Activated CD8-positive, alpha-beta memory T cell treated with anti-CD3 and anti-CD28 coated beads, Interleukin-2, amount 10 ng/mL, durations not matched to agents 7 days and 5 days (primary cell): ENCODE measurements around the gene OLFM2. TPM values are rescaled to one million over a fixed set of nuclear protein-coding genes. Genes with fewer than 3 reads are reported as not detected.
"Not testable (repeated sequence)": the region's sequence is repeated elsewhere in the genome, so short reads cannot be mapped to it uniquely, and the experiment has no call there.

Source experiments
- ATAC-seq: fragments of 150-1000 bp; cut with Tn5 transposase; one replicate; pipeline ENCODE4 v1.10.0; 2021; ENCODE audit warnings: moderate library complexity
- CTCF ChIA-PET: fragments of 350-600 bp; sonication (Branson Sonifier 250); formaldehyde crosslinking; loops from one replicate; lab custom pipeline; 2021; ENCODE audit warnings: antibody characterized with exemption; lab: Charles Lee
- DNase-seq: peaks from one replicate; pipeline ENCODE4 v3.0.0-alpha.2; 2020
- H3K27ac Mint-ChIP-seq: one replicate; pipeline ENCODE4 v1.8.0; 2021; ENCODE audit warnings: mild to moderate bottlenecking, mixed read lengths
- H3K27me3 Mint-ChIP-seq: one replicate; pipeline ENCODE4 v1.8.0; 2021; ENCODE audit warnings: mixed read lengths
- H3K36me3 Mint-ChIP-seq: one replicate; pipeline ENCODE4 v1.8.0; 2021; ENCODE audit warnings: mild to moderate bottlenecking, mixed read lengths
- H3K4me1 Mint-ChIP-seq: one replicate; pipeline ENCODE4 v1.8.0; 2021; ENCODE audit warnings: mixed read lengths
- H3K4me3 Mint-ChIP-seq: one replicate; pipeline ENCODE4 v1.8.0; 2021; ENCODE audit warnings: mild to moderate bottlenecking, moderate library complexity, mixed read lengths
- H3K9me3 Mint-ChIP-seq: one replicate; pipeline ENCODE4 v1.8.0; 2022; ENCODE audit warnings: low read depth, mixed read lengths
- total RNA-seq, 2 experiments: library from RNA; stranded (reverse); gene quantifications; one replicate each; pipeline ENCODE4 v1.2.3, GENCODE V29; 2021

Gene OLFM2
- total RNA-seq, 2 experiments from 2014 or later: 3.4 to 5.1 TPM

DNA sequence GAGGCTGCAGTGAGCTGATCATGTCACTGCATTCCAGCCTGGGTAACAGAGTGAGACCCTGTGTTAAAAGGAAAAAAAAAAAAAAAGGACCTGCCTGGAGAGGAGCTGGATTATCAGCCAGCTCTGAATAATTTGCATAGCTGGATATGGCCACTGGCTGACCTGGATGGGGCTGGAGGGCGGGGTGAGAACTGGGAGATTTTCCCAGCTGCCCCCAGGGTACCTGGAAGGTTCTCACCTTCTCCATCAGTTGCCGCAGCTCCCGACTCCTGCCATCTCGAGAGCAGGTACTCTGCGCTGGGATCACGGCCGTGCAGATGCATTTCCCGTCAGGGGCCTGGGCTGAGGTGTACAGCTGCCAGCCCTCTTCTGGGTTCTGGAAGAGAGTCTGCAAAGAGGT lies 75.9 kb downstream of the OLFM2 start:
- H3K27me3 Mint-ChIP-seq: no peaks in the 10 kb centered on the region
- no peak overlapping the region for H3K4me3 Mint-ChIP-seq
- peaks cover 76% of the 10 kb centered on the region for H3K4me1 Mint-ChIP-seq
- no peak overlapping the region for H3K27ac Mint-ChIP-seq
- peaks cover 8% of the 10 kb centered on the region for H3K36me3 Mint-ChIP-seq
- CTCF ChIA-PET: no interaction called here
- no peak for DNase-seq
- H3K9me3 Mint-ChIP-seq: no peaks in the 10 kb centered on the region
- no peak for ATAC-seq

GRCh38 chr19:9858766-9859165 lies 77.5 kb downstream of the OLFM2 start:
- CTCF ChIA-PET: interaction anchor here (0.9 to 2.5 kb wide), 5 partner anchors 10 to 35 kb away, joined by 3 to 12 read pairs (median 3); no protein-coding TSS in a partner anchor

DNA sequence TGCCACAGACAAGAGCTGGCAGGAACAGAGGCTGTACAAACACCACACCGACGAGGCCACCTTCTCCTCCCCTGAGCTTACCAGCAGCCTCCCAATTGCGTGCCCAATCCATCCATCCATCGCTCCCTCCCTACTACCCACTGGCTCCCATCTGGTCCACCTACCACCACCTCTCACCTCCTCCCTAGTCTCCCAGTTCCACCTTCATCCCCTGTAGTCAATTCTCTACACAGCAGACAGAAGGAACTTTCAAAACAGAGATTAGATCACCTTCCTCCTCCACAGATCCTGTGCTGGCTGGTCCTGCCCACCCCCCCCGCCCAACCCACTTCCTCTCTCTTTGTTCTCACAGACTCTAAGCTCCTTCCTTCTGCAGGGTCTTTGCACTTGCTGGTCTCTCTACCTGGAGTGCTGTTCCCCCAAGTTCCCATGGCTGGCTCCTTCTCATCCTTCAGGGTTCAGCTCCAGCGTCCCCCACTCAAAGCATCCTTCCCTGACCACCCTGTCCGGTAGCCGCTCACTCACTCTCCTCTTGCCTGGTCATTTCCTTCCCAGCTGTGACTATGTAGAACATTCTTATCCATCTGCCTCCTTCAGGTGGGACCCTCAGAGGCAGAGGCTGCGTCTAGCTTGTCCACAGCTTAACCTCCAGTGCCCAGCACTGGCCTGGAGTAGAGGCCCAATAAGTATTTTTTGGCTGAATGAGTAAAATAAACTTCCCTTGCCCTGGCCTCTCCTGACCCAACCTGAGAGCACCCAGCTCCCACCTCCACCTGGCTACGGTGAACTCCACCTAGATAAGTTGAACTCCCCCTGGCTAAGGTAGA lies 78.2 kb downstream of the OLFM2 start:
- ATAC-seq: peak; percentile 72
- DNase-seq: peak; percentile 55
- Mint-ChIP-seq H3K27me3 (no peaks in the 10 kb centered on the region), H3K4me3 (peak overlapping the region; percentile 75), H3K9me3 (no peaks in the 10 kb centered on the region), H3K27ac (peak overlapping the region; percentile 92), H3K36me3 (peaks cover 10% of the 10 kb centered on the region), H3K4me1 (peaks cover 64% of the 10 kb centered on the region)
- CTCF ChIA-PET: interaction anchor here (0.7 to 2.5 kb wide), 9 partner anchors 10 to 170 kb away, joined by 3 to 12 read pairs (median 4); partner anchors contain the start of genes PIN1 and UBL5

More at GRCh38 chr19:9858766-9859165, 77.5 kb downstream of the OLFM2 start:
- ATAC-seq (no peak), DNase-seq (no peak)
- H3K27me3 Mint-ChIP-seq: no peaks in the 10 kb centered on the region
- peak overlapping the region; percentile 92 for H3K27ac Mint-ChIP-seq
- peaks cover 70% of the 10 kb centered on the region for H3K4me1 Mint-ChIP-seq
- peaks cover 10% of the 10 kb centered on the region for H3K36me3 Mint-ChIP-seq
- H3K9me3 Mint-ChIP-seq: no peaks in the 10 kb centered on the region
- H3K4me3 Mint-ChIP-seq: peak overlapping the region; percentile 75

DNA sequence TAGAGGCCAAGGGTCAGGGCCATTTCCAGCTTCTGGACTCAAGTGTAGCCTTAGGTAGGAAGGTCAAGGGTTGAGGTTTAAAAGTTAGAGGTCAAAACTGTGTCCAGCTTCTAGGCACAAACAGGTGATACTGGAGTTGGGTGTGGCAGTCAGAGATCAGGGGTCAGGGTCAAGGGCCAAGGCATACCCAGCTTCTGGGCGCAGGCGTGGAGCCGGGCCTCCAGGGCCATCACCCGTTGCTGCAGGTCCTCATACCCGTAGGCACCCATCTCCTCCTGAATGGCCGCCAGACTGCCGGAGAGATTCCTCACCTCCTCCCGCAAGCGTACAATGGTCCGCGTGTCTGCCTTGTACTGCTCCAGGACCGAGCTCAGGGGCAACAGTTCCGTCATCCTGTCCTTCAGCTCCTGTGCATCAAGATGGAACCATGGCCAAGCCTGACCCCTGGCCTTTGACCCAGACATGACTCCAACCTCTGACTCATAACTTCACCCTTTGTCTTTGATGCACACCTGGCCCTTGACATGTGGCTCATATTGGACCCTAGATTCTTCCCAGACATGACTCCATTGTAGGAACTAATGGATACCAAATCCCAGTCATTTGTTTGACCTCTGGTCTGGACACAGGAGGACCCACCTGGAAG lies 79.1 kb downstream of the OLFM2 start:
- Mint-ChIP-seq H3K4me3 (peak overlapping the region; percentile 75), H3K4me1 (peaks cover 56% of the 10 kb centered on the region), H3K27ac (peak overlapping the region; percentile 92), H3K27me3 (no peaks in the 10 kb centered on the region), H3K9me3 (no peaks in the 10 kb centered on the region), H3K36me3 (peaks cover 9% of the 10 kb centered on the region)
- ATAC-seq (no peak), DNase-seq (no peak)
- CTCF ChIA-PET: interaction anchor here (1.0 to 2.5 kb wide), 7 partner anchors 11 to 171 kb away, joined by 3 to 12 read pairs (median 4); partner anchors contain the start of gene PIN1

GRCh38 chr19:9856609-9857008 lies 79.7 kb downstream of the OLFM2 start:
- Mint-ChIP-seq H3K27ac (no peak overlapping the region), H3K4me1 (peaks cover 50% of the 10 kb centered on the region), H3K27me3 (no peaks in the 10 kb centered on the region), H3K36me3 (peaks cover 9% of the 10 kb centered on the region), H3K9me3 (no peaks in the 10 kb centered on the region), H3K4me3 (no peak overlapping the region)
- DNase-seq (no peak), ATAC-seq (no peak)
- CTCF ChIA-PET: interaction anchor here (1.9 to 2.5 kb wide), 3 partner anchors 12 to 22 kb away, joined by 7 to 12 read pairs (median 10); partner anchors contain the start of gene PIN1

DNA sequence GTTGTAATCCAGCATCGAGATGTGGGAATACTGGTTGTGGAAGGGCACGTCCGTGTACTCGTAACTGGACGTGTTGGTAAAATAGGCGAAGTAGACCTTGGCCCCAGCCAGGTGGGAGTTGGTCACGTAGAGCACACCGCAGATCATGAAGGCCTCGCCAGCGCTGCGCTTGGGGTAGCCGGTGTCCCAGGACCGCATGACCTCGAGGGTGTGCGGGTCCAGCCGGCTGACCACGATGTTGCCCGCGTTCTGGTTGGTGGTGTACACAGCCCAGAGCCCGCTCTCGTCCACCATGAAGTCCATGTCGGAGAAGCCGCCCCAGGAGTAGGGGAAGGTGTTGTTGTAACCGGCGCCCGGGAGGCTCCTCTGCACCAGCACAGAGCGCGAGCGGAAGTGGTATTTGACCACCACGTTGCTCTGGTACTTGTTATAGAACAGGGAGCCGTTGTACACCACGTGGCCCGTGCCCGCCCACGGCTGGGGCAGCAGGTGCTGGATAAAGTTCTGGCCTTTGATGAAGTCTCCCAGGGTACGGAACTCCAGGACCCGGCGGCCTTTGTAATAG lies 82.0 kb downstream of the OLFM2 start:
- Mint-ChIP-seq H3K27me3 (no peaks in the 10 kb centered on the region), H3K4me1 (peaks cover 28% of the 10 kb centered on the region), H3K4me3 (no peak overlapping the region), H3K9me3 (no peaks in the 10 kb centered on the region), H3K27ac (no peak overlapping the region), H3K36me3 (peaks cover 9% of the 10 kb centered on the region)
- ATAC-seq (no peak), DNase-seq (no peak)
- CTCF ChIA-PET: no interaction called here

DNA sequence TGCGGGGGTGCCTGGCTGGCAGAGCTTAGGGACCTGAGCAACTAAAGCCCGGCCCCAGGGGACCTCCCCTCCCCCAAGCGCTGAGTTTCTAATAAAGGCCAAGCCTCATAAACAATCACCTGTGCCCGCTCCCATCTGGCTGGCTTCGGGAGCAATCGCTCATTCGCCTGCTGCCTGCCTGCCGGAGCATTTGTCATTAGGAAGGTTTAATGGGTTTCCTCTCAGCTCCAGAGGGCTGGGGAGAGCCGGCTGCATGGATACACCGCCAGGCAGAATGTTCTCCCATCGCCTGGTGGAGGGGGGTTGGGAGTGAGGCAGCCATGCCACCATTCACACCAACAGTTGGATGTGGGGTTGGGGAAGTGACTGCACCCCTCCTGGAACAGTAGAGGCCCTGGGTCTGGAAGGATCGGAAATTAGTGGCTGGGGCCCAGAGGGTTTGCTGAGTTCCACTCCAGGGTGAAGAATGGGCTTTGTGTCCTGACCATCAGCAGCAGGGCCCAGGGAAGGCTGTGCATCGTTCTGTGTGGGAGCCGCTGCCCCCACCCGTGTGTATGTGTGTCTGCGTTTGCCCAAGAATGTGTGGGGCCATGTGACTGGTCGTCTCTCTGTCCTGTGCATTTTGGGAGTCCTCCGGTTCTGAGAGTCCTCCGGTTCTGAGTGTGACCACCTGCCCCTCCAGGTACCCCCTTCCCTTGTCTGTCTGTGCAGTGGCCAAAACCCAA lies 85.9 kb downstream of the OLFM2 start:
- CTCF ChIA-PET: no interaction called here
- H3K27me3 Mint-ChIP-seq: no peaks in the 10 kb centered on the region
- peaks cover 6% of the 10 kb centered on the region for H3K36me3 Mint-ChIP-seq
- H3K9me3 Mint-ChIP-seq: no peaks in the 10 kb centered on the region
- ATAC-seq (no peak), DNase-seq (no peak)
- H3K4me3 Mint-ChIP-seq: no peak overlapping the region
- no peak overlapping the region for H3K27ac Mint-ChIP-seq
- peaks cover 11% of the 10 kb centered on the region for H3K4me1 Mint-ChIP-seq

GRCh38 chr19:9849791-9850190 lies 86.5 kb downstream of the OLFM2 start:
- Mint-ChIP-seq H3K4me3 (no peak overlapping the region), H3K27me3 (no peaks in the 10 kb centered on the region), H3K27ac (no peak overlapping the region), H3K36me3 (peaks cover 12% of the 10 kb centered on the region), H3K4me1 (peaks cover 11% of the 10 kb centered on the region), H3K9me3 (no peaks in the 10 kb centered on the region)
- ATAC-seq (no peak), DNase-seq (no peak)
- CTCF ChIA-PET: no interaction called here

- CTCF ChIA-PET: no interaction called here
- Mint-ChIP-seq H3K9me3 (no peaks in the 10 kb centered on the region), H3K4me3 (no peak overlapping the region), H3K27ac (no peak overlapping the region), H3K27me3 (no peaks in the 10 kb centered on the region), H3K36me3 (peaks cover 16% of the 10 kb centered on the region), H3K4me1 (peaks cover 10% of the 10 kb centered on the region)
- DNase-seq: no peak
- ATAC-seq: no peak
Measured at GRCh38 chr19:9848762-9849161, 87.6 kb downstream of the OLFM2 start.

- CTCF ChIA-PET: interaction anchor here (3.0 kb wide), 1 partner anchor 15 kb away, joined by 13 read pairs; no protein-coding TSS in a partner anchor
- peak; percentile 50 for ATAC-seq
Measured at GRCh38 chr19:9848060-9848459, 88.3 kb downstream of the OLFM2 start.

GRCh38 chr19:9847087-9847671 lies 89.1 kb downstream of the OLFM2 start:
- Mint-ChIP-seq H3K4me1 (peaks cover 9% of the 10 kb centered on the region), H3K9me3 (no peaks in the 10 kb centered on the region), H3K36me3 (peaks cover 31% of the 10 kb centered on the region), H3K27ac (peak overlapping the region; percentile 49), H3K4me3 (no peak overlapping the region), H3K27me3 (no peaks in the 10 kb centered on the region)
- ATAC-seq (peak; percentile 59), DNase-seq (peak; percentile 58)
- CTCF ChIA-PET: interaction anchor here (0.6 to 3.0 kb wide), 5 partner anchors 16 to 214 kb away, joined by 3 to 13 read pairs (median 3); no protein-coding TSS in a partner anchor

More at GRCh38 chr19:9848060-9848459, 88.3 kb downstream of the OLFM2 start:
- no peaks in the 10 kb centered on the region for H3K27me3 Mint-ChIP-seq
- peak overlapping the region; percentile 32 for H3K27ac Mint-ChIP-seq
- peaks cover 23% of the 10 kb centered on the region for H3K36me3 Mint-ChIP-seq
- H3K4me3 Mint-ChIP-seq: no peak overlapping the region
- peaks cover 9% of the 10 kb centered on the region for H3K4me1 Mint-ChIP-seq
- H3K9me3 Mint-ChIP-seq: no peaks in the 10 kb centered on the region
- peak; percentile 58 for DNase-seq

DNA sequence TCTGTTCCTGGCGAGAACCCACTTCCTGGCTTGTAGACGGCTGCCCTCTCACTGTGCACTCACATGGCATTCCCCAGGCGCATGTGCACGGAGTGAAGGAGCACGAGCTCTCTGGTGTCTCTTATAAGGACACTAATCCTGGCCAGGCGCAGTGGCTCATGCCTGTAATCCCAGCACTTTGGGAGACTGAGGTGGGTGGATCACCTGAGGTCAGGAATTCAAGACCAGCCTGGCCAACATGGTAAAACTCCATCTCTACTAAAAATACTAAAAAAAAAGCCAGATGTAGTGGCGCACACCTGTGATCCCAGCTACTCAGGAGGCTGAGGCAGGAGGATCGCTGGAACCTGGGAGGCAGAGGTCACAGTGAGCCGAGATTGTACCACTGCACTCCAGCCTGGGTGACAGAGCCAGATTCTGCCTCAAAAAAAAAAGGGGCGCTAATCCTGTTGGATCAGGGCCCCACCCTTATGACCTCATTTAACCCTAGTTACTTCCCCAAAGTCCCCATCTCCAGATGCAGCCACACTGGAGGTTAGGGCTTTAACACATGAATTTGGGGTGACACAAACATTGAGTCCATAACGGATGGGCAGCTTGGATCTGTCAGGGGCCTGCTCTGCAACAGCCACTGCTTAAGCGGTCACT lies 92.6 kb downstream of the OLFM2 start:
- not testable (repeated sequence) for H3K4me1 Mint-ChIP-seq, H3K27ac Mint-ChIP-seq, H3K27me3 Mint-ChIP-seq, H3K4me3 Mint-ChIP-seq, DNase-seq, H3K9me3 Mint-ChIP-seq, ATAC-seq
- CTCF ChIA-PET: interaction anchor here (1.5 kb wide), 1 partner anchor 14 kb away, joined by 3 read pairs; no protein-coding TSS in a partner anchor
- peaks cover 57% of the 10 kb centered on the region for H3K36me3 Mint-ChIP-seq
